Fibroblast of villous mesenchyme (primary cell): ENCODE measurements around the gene AMMECR1. TPM values are rescaled to one million over a fixed set of nuclear protein-coding genes. Genes with fewer than 3 reads are reported as not detected.

Experiments used
- DNase-seq: peaks from one replicate; pipeline ENCODE4 v3.0.0-alpha.2; 2010; ENCODE audit warnings: low read depth
- H3K4me3 ChIP-seq: 2 replicates; pipeline ENCODE4 v1.5.1; 2011; ENCODE audit warnings: low read depth, mild to moderate bottlenecking, low read length
- CTCF ChIP-seq: IDR thresholded peaks from 2 replicates; pipeline ENCODE4 v1.5.1; 2012; ENCODE audit warnings: low read depth, mild to moderate bottlenecking, low read length; ENCODE audit not compliant: insufficient read depth
- total RNA-seq: library from RNA; depleted of rRNA; stranded (reverse); fragments of >200 nt; gene quantifications from 2 replicates; pipeline ENCODE4 v1.2.3, GENCODE V29; 2012

The AMMECR1 gene
- total RNA-seq, 1 donor, result 21.6 TPM

DNA sequence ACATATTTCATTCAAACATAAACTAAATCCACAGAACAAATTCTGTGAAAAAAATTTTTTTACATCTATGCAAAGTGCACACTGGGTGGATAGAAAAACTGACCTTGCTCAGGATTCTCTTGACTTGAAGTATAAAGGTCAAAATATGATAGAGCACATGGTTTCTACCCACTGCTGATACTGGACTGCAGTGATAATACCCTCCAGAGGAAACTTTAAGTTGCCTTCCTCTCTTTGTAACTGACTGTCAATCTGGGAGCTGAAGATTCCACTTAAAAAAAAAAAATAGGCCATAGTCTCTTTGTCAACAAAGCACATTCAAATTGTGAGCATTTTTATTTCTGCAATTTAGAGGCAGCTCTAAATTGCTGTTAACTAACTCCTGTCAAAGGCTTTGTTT, 3.2 kb upstream of the AMMECR1 start:
- no peak for TF ChIP-seq CTCF
- H3K4me3 ChIP-seq, result no peak overlapping the region
- DNase-seq, result no peak

DNA sequence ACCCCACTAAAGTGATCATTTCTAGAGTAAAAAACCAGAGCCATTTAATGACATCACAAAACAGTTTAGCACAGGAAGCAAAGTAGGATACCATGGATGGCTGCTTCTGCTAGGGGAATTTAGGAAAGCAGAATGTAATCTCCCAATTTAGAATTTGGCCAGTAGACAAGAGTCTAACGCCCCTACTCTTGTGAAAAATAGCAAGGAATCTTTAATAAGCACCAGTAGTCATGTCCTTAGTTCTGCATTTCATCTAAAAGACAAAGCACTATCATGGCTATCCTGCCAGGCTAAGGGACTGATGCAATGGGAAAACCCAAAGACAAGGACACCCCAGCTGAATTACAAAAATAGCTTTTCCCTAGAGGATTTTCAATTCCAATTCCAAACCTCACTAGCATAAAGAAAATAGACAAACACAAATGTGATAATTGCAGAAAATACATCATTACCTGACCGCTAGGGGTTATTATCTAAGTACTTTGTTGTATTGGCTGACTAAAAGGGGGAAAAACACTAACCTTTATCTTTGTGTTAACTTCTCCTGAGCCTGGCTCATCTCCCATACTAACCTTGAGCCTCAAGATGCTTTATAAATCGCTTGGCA, 2.6 kb upstream of the AMMECR1 start:
- DNase-seq, result no peak
- no peak overlapping the region for H3K4me3 ChIP-seq
- TF ChIP-seq CTCF, result no peak

DNA sequence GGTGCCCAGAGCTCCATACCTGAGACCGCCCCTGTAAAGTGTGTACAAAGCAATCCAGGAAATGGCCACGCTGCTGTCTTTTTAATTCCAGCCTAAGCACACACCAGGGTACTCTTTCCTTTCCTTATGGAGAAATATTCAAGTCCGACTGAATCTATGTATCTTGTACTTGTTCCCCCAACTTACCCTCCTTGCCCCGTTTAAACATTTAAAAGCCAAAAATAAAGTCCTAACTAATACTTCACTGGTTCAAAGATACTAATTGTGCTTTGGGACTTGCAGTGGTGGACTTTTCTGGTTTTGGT, 731 bp upstream of the AMMECR1 start:
- DNase-seq, result no peak
- peak overlapping the region; percentile 70 for H3K4me3 ChIP-seq
- TF ChIP-seq CTCF, result no peak

DNA sequence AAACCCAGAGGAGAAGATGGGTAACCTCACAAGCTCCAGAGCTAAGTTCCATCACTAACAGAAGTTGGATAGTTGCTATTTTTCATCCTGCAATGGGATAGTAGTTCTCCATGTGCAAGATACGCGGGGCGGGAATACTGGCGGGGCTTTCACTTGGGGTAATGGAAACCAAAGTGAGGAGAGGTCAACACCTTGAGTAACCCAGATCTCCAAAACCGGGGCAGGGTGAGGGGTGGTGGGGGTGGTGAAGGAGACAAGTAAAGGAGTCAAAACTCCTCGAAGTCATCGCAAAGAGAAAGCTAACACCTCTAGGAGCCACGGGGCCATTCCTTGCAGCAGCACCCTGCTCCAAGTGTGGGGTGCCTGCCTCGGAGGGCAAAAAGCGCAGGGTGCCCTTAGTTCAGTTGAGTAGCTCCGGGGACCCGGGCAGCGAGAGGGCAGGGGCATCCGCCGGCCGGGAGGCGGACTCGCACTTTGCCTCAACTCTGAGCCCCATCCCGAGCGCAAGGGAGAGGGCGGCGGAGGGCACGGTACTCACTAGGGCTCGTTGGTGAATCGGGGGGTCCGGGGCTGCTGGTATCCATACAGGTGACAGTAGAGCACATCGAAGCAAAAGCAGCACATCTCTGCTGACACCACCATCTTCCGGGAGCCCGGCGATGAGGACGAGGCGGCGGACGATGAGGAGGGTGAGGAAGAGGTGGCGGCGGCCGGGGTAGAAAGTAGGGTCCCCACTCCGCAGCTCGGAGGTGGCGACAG, 645 bp downstream of the AMMECR1 start:
- no peak for TF ChIP-seq CTCF
- no peak for DNase-seq
- peak overlapping the region; percentile 83 for H3K4me3 ChIP-seq

- peak overlapping the region; percentile 83 for H3K4me3 ChIP-seq
- no peak for TF ChIP-seq CTCF
- no peak for DNase-seq
Measured at GRCh38 chrX:110316351-110317060, 1.4 kb downstream of the AMMECR1 start.

DNA sequence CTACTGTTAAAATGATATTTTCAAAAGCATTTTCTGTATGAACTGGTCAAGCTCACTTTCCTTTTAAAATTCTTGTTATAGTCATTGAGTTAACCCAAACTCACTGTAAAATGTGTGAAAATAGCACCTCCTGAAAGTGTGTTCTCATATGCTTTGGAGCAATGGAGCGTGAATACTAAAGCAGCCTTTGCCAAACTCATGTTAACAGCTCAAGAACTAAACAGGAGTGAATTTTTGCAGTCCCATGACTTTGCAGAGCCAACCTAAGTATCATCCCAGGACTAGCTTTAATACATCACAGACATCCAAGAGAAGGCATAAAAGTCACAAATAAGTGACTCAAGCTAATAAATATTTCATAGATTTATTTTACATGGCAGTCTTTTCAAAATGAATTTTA, 2.3 kb downstream of the AMMECR1 start:
- DNase-seq, result peak; percentile 40
- TF ChIP-seq CTCF, result no peak
- H3K4me3 ChIP-seq, result peak overlapping the region; percentile 83
